K562 (cell line): ENCODE data around the gene MYO18A.

ENCODE experiments used
- CEBPB ChIP-seq: fragments of 450-650 bp; IDR thresholded peaks from 2 replicates; pipeline ENCODE4 v1.6.1; 2016; ENCODE audit warnings: missing genetic modification characterization, missing compliant biosample characterization
- ETS2 ChIP-seq: IDR thresholded peaks from 2 replicates; pipeline ENCODE4 v1.6.1; 2016; ENCODE audit warnings: borderline replicate concordance, missing genetic modification characterization, mild to moderate bottlenecking, moderate library complexity, missing compliant biosample characterization; ENCODE audit not compliant: poor library complexity, severe bottlenecking
- LEF1 ChIP-seq: fragments of 450-650 bp; IDR thresholded peaks from 2 replicates; pipeline ENCODE4 v1.6.1; 2016; ENCODE audit warnings: mild to moderate bottlenecking
- POLR2A ChIP-seq: fragments of 450-650 bp; conservative IDR thresholded peaks from 2 replicates; pipeline ENCODE4 v1.6.1; 2016
- SP1 ChIP-seq: sonication (generic); formaldehyde crosslinking; IDR thresholded peaks from 2 replicates; pipeline ENCODE4 v1.8.1; 2022; ENCODE audit warnings: mild to moderate bottlenecking, missing genetic modification reagents
- ZKSCAN8 ChIP-seq: fragments of 200-800 bp; sonication (Bioruptor generic); IDR thresholded peaks from 2 replicates; pipeline ENCODE4 v1.6.1; 2016; ENCODE audit warnings: missing genetic modification characterization, missing compliant biosample characterization
- ZNF507 ChIP-seq: conservative IDR thresholded peaks from 2 replicates; pipeline ENCODE4 v1.6.1; 2017; ENCODE audit warnings: missing genetic modification characterization, missing compliant biosample characterization
- TF ChIP-seq, protein P1 (sequence below), 2 experiments: fragments of 450-650 bp; formaldehyde crosslinking in 1 of 2; IDR thresholded peaks; 2 replicates each; pipeline versions ENCODE4 v1.4.0 to v1.6.1; 2014 to 2020; ENCODE audit warnings: mild to moderate bottlenecking in 2 of 2, borderline replicate concordance in 1 of 2, low read depth in 1 of 2
- TF ChIP-seq, protein P2 (sequence below): fragments of 250-450 bp; sonication (Bioruptor Pico); IDR thresholded peaks from 2 replicates; pipeline ENCODE4 v1.5.0; 2020; ENCODE audit warnings: mild to moderate bottlenecking, borderline replicate concordance

DNA sequence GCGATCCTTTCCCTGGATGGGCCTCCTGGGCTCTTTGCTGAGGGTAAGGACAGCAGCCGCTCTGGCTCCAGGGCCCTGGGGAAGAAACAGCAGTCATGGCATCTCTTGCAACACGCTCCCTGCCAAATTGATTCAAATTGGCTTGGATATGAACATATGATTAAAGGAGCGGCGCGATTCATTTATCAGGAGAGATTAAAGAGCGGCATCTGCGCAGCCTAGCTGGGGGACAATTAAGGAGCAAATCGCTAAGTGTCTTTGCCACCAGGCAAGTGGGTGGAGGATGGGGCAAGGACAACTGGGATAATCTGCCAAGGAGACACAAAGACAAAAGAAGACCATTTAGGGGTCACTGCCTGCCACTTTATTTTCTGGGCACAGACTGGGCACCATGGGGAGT lies 109.4 kb downstream of the MYO18A start:
- TF ChIP-seq ZKSCAN8 (CRISPR knock-in tag) (no peak), ZNF507 (no peak), POLR2A (no peak), ETS2 (no peak), CEBPB (tag) (no peak), LEF1 (no peak), SP1 (CRISPR knock-in tag) (no peak)
- TF ChIP-seq, protein P1, sequence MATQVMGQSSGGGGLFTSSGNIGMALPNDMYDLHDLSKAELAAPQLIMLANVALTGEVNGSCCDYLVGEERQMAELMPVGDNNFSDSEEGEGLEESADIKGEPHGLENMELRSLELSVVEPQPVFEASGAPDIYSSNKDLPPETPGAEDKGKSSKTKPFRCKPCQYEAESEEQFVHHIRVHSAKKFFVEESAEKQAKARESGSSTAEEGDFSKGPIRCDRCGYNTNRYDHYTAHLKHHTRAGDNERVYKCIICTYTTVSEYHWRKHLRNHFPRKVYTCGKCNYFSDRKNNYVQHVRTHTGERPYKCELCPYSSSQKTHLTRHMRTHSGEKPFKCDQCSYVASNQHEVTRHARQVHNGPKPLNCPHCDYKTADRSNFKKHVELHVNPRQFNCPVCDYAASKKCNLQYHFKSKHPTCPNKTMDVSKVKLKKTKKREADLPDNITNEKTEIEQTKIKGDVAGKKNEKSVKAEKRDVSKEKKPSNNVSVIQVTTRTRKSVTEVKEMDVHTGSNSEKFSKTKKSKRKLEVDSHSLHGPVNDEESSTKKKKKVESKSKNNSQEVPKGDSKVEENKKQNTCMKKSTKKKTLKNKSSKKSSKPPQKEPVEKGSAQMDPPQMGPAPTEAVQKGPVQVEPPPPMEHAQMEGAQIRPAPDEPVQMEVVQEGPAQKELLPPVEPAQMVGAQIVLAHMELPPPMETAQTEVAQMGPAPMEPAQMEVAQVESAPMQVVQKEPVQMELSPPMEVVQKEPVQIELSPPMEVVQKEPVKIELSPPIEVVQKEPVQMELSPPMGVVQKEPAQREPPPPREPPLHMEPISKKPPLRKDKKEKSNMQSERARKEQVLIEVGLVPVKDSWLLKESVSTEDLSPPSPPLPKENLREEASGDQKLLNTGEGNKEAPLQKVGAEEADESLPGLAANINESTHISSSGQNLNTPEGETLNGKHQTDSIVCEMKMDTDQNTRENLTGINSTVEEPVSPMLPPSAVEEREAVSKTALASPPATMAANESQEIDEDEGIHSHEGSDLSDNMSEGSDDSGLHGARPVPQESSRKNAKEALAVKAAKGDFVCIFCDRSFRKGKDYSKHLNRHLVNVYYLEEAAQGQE (IDR thresholded peaks at IDR 0.05; ENCODE audit: borderline replicate concordance): no peak
- TF ChIP-seq, protein P1 (CRISPR knock-in tag; IDR thresholded peaks at IDR 0.05; ENCODE audit: low read depth): no peak
- TF ChIP-seq, protein P2, sequence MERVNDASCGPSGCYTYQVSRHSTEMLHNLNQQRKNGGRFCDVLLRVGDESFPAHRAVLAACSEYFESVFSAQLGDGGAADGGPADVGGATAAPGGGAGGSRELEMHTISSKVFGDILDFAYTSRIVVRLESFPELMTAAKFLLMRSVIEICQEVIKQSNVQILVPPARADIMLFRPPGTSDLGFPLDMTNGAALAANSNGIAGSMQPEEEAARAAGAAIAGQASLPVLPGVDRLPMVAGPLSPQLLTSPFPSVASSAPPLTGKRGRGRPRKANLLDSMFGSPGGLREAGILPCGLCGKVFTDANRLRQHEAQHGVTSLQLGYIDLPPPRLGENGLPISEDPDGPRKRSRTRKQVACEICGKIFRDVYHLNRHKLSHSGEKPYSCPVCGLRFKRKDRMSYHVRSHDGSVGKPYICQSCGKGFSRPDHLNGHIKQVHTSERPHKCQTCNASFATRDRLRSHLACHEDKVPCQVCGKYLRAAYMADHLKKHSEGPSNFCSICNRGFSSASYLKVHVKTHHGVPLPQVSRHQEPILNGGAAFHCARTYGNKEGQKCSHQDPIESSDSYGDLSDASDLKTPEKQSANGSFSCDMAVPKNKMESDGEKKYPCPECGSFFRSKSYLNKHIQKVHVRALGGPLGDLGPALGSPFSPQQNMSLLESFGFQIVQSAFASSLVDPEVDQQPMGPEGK (CRISPR knock-in tag): no peak
